ENCODE measurements around the gene KCNN2. TPM values are rescaled to one million over a fixed set of nuclear protein-coding genes. Genes with fewer than 3 reads are reported as not detected.

The KCNN2 gene
- total RNA-seq, 2 donors from 2014 or later, result 4.6 to 9.6 TPM

GRCh38 chr5:114387433-114387832 lies 25.6 kb downstream of the KCNN2 start:
- H3K27ac ChIP-seq, result no peak overlapping the region
- 58 to 96% methylated on average over 1 of the region's 1 CpG for WGBS, 2 donors
- DNase-seq, result no peak
- intact Hi-C loops (cut with DNase I), result no loop called here
- H3K4me1 ChIP-seq, result peaks cover 6% of the 10 kb centered on the region
- no peak for ATAC-seq
- TF ChIP-seq POLR2A (IDR thresholded peaks at IDR 0.05) (no peak), CTCF (IDR thresholded peaks at IDR 0.05) (no peak)
- H3K36me3 ChIP-seq (replicated peaks in 1 of 2; ENCODE audit: insufficient read depth in 1 of 2, low read depth in 2 of 2), result no peaks in the 10 kb centered on the region
- no peak overlapping the region for H3K4me3 ChIP-seq
- no peaks in the 10 kb centered on the region for H3K27me3 ChIP-seq
- no peaks in the 10 kb centered on the region for H3K9me3 ChIP-seq

- Histone ChIP-seq H3K27me3 (no peaks in the 10 kb centered on the region), H3K9me3 (no peaks in the 10 kb centered on the region), H3K4me1 (peaks cover 14% of the 10 kb centered on the region), H3K27ac (no peak overlapping the region), H3K36me3 (replicated peaks in 1 of 2; ENCODE audit: insufficient read depth in 1 of 2, low read depth in 2 of 2) (no peaks in the 10 kb centered on the region), H3K4me3 (no peak overlapping the region)
- ATAC-seq, result no peak
- TF ChIP-seq POLR2A (IDR thresholded peaks at IDR 0.05) (no peak), CTCF (IDR thresholded peaks at IDR 0.05) (no peak)
- no peak for DNase-seq
- intact Hi-C loops (cut with DNase I), result no loop called here
- 86 to 100% methylated on average over 1 of the region's 1 CpG for WGBS, 2 donors
Observed at GRCh38 chr5:114390431-114390830, 28.6 kb downstream of the KCNN2 start.

GRCh38 chr5:114391321-114391720 lies 29.5 kb downstream of the KCNN2 start:
- Histone ChIP-seq H3K36me3 (replicated peaks in 1 of 2; ENCODE audit: insufficient read depth in 1 of 2, low read depth in 2 of 2) (no peaks in the 10 kb centered on the region), H3K4me1 (peaks cover 14% of the 10 kb centered on the region), H3K27ac (no peak overlapping the region), H3K4me3 (no peak overlapping the region), H3K27me3 (no peaks in the 10 kb centered on the region), H3K9me3 (no peaks in the 10 kb centered on the region)
- DNase-seq, result no peak
- TF ChIP-seq CTCF (IDR thresholded peaks at IDR 0.05) (no peak), POLR2A (IDR thresholded peaks at IDR 0.05) (no peak)
- WGBS, 2 donors, result 68% methylated on average over 1 of the region's 1 CpG
- ATAC-seq, result no peak
- intact Hi-C loops (cut with DNase I), result no loop called here

GRCh38 chr5:114393159-114393558 lies 31.3 kb downstream of the KCNN2 start:
- intact Hi-C loops (cut with DNase I), result no loop called here
- Histone ChIP-seq H3K36me3 (replicated peaks in 1 of 2; ENCODE audit: insufficient read depth in 1 of 2, low read depth in 2 of 2) (no peaks in the 10 kb centered on the region), H3K27me3 (no peaks in the 10 kb centered on the region), H3K9me3 (no peaks in the 10 kb centered on the region), H3K4me3 (no peak overlapping the region), H3K27ac (no peak overlapping the region), H3K4me1 (peaks cover 14% of the 10 kb centered on the region)
- DNase-seq, result no peak
- ATAC-seq, result no peak
- 5 to 12% methylated on average over 1 of the region's 1 CpG for whole genome bisulfite sequencing, 2 donors
- TF ChIP-seq POLR2A (IDR thresholded peaks at IDR 0.05) (no peak), CTCF (IDR thresholded peaks at IDR 0.05) (no peak)

- no peak overlapping the region for H3K4me3 ChIP-seq
- TF ChIP-seq CTCF (IDR thresholded peaks at IDR 0.05), result no peak
- no peak for TF ChIP-seq POLR2A (IDR thresholded peaks at IDR 0.05)
- no peaks in the 10 kb centered on the region for H3K27me3 ChIP-seq
- no peak for ATAC-seq
- intact Hi-C loops (cut with DNase I), result no loop called here
- no peaks in the 10 kb centered on the region for H3K9me3 ChIP-seq
- H3K27ac ChIP-seq, result no peak overlapping the region
- no peaks in the 10 kb centered on the region for H3K4me1 ChIP-seq
- DNase-seq, result no peak
- 80 to 93% methylated on average over 1 of the region's 1 CpG for WGBS, 2 donors
- H3K36me3 ChIP-seq (replicated peaks in 1 of 2; ENCODE audit: insufficient read depth in 1 of 2, low read depth in 2 of 2), result no peaks in the 10 kb centered on the region
Observed at GRCh38 chr5:114402206-114402605, 40.3 kb downstream of the KCNN2 start.
